HG02973 (cell line): ENCODE data around the gene RNF26.

Source experiments
- ATAC-seq: cut with Tn5 transposase; IDR thresholded peaks from one replicate; pipeline ENCODE4 v1.9.1; 2021; ENCODE audit warnings: moderate library complexity; ENCODE audit not compliant: unreplicated experiment

Gene RNF26

GRCh38 chr11:119369132-119369925 lies 35.0 kb downstream of the RNF26 start:
- no peak for ATAC-seq

GRCh38 chr11:119370486-119371046 lies 36.2 kb downstream of the RNF26 start:
- no peak for ATAC-seq

GRCh38 chr11:119371067-119371601 lies 36.8 kb downstream of the RNF26 start:
- no peak for ATAC-seq

- no peak for ATAC-seq
Observed at GRCh38 chr11:119371778-119372182, 37.5 kb downstream of the RNF26 start.

- ATAC-seq = no peak
Observed at GRCh38 chr11:119372260-119373058, 38.1 kb downstream of the RNF26 start.

- ATAC-seq = no peak
Observed at GRCh38 chr11:119373059-119373920, 39.0 kb downstream of the RNF26 start.

- no peak for ATAC-seq
Observed at GRCh38 chr11:119373921-119374631, 39.7 kb downstream of the RNF26 start.

- ATAC-seq = no peak
Observed at GRCh38 chr11:119374632-119375336, 40.5 kb downstream of the RNF26 start.

- no peak for ATAC-seq
Observed at GRCh38 chr11:119375337-119376196, 41.2 kb downstream of the RNF26 start.

- no peak for ATAC-seq
Observed at GRCh38 chr11:119376197-119376847, 42.0 kb downstream of the RNF26 start.

- ATAC-seq = no peak
Observed at GRCh38 chr11:119377112-119377901, 43.0 kb downstream of the RNF26 start.

GRCh38 chr11:119377961-119378667 lies 43.8 kb downstream of the RNF26 start:
- no peak for ATAC-seq

GRCh38 chr11:119378851-119379465 lies 44.6 kb downstream of the RNF26 start:
- ATAC-seq = no peak

GRCh38 chr11:119380160-119380826 lies 46.0 kb downstream of the RNF26 start:
- ATAC-seq = no peak

GRCh38 chr11:119380827-119381180 lies 46.5 kb downstream of the RNF26 start:
- ATAC-seq = no peak
